Measurements from ENCODE around the gene CCDC9B. TPM values are rescaled to one million over a fixed set of nuclear protein-coding genes. Genes with fewer than 3 reads are reported as not detected.

Gene CCDC9B
- polyA plus RNA-seq, 1 of the 3 experiments (the other 2 are of a cell fraction): 13.7 TPM

- ChIA-PET CTCF (interaction anchor here (1.2 to 2.7 kb wide), 3 partner anchors 42 to 112 kb away, joined by 3 to 10 read pairs (median 4); no protein-coding TSS in a partner anchor), POLR2A (no interaction called here)
- Histone ChIP-seq H3K9me2 (no peaks in the 10 kb centered on the region), H3K27me3 (ENCODE audit: insufficient read depth) (no peaks in the 10 kb centered on the region), H3K36me3 (replicated peaks in 1 of 2; ENCODE audit: control insufficient read depth in 1 of 2, insufficient read depth in 2 of 2, low read length in 1 of 2) (peaks cover 33 to 34% of the 10 kb centered on the region in 2 experiments), H2AFZ (ENCODE audit: low read depth) (no peak overlapping the region), H3K4me1 (ENCODE audit: control insufficient read depth in 1 of 2, insufficient read depth in 2 of 2, low read depth in 1 of 2, low read length in 1 of 2) (peaks cover 7 to 9% of the 10 kb centered on the region in 2 experiments; a peak in 1 of 4 replicates), H3K4me3 (ENCODE audit: low read depth in 2 of 2, low read length in 1 of 2) (no peak overlapping the region), H3K4me2 (no peak overlapping the region), H3K9me3 (no peaks in the 10 kb centered on the region), H3K79me2 (ENCODE audit: insufficient read depth) (peaks cover 31% of the 10 kb centered on the region), H3K9ac (no peak overlapping the region), H3F3A (replicated peaks; ENCODE audit: insufficient read depth) (no peaks in the 10 kb centered on the region), H3K27ac (ENCODE audit: low read depth in 2 of 2, low read length in 1 of 2) (no peak overlapping the region), H4K20me1 (ENCODE audit: insufficient read depth) (no peaks in the 10 kb centered on the region)
- 98% methylated on average over 3 of the region's 3 CpGs for WGBS (ENCODE audit: low lambda C conversion rate)
- DNase-seq: no peak
- TF ChIP-seq CHD2 (IDR thresholded peaks at IDR 0.05; ENCODE audit: low read length, partially characterized antibody) (no peak), USF1 (IDR thresholded peaks at IDR 0.05; ENCODE audit: borderline replicate concordance, low read depth) (no peak), JUND (IDR thresholded peaks at IDR 0.05) (no peak), POLR2AphosphoS5 (IDR thresholded peaks at IDR 0.05; ENCODE audit: low read depth, low read length) (no peak), MEF2A (IDR thresholded peaks at IDR 0.05; ENCODE audit: borderline replicate concordance, low read depth) (no peak), PBX3 (IDR thresholded peaks at IDR 0.05) (no peak), MXI1 (IDR thresholded peaks at IDR 0.05; ENCODE audit: low read depth, low read length) (no peak), YY1 (IDR thresholded peaks at IDR 0.05; ENCODE audit: low read depth) (no peak), RCOR1 (IDR thresholded peaks at IDR 0.05; ENCODE audit: low read length) (no peak), NFIC (IDR thresholded peaks at IDR 0.05; ENCODE audit: borderline replicate concordance) (no peak), SMC3 (IDR thresholded peaks at IDR 0.05; ENCODE audit: low read depth, low read length) (no peak), CTCF (IDR thresholded peaks at IDR 0.05) (no peak), FOSL2 (IDR thresholded peaks at IDR 0.05; ENCODE audit: borderline replicate concordance, low read depth) (no peak), IRF3 (IDR thresholded peaks at IDR 0.05; ENCODE audit: low read depth, low read length) (no peak), RFX5 (IDR thresholded peaks at IDR 0.05; ENCODE audit: low read length) (no peak), SIN3A (IDR thresholded peaks at IDR 0.05; ENCODE audit: borderline replicate concordance, low read depth, low read length) (no peak), TEAD4 (IDR thresholded peaks at IDR 0.05; ENCODE audit: borderline replicate concordance, insufficient read depth) (no peak), GABPA (IDR thresholded peaks at IDR 0.05; ENCODE audit: low read depth) (no peak), EP300 (IDR thresholded peaks at IDR 0.05; ENCODE audit: borderline replicate concordance in 1 of 2, low read depth in 1 of 2, low read length in 1 of 2) (no peak)
Observed at GRCh38 chr15:40386480-40386879, 45.7 kb upstream of the CCDC9B start.

Measured in SK-N-SH (cell line).